ENCODE results near the gene TTYH2. TPM values are rescaled to one million over a fixed set of nuclear protein-coding genes. Genes with fewer than 3 reads are reported as not detected.

Gene TTYH2
- total and polyA plus RNA-seq, 2 of the 4 experiments (the other 2 are of a cell fraction) = 2.3 to 6.8 TPM

DNA sequence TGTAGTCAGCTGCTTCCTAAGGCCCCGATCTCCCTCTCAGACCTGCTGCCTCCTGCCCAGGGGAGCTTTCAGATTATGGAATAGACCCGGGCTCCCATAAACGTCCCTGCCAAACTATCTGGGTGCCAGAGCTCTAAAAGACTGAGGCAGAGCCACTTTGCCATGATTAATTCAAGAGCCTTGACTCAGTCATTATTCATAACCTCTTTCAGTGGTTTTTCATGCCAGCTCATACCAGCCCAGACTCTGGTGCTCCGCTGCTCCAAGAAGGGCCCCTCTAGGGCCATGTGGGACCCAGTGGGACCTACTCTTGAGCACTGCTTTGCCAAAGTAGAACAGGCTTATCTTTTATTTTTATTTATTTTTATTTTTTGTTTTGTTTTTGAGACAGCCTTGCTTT, 84.6 kb downstream of the TTYH2 start:
- Histone ChIP-seq H2AFZ (replicated peaks; ENCODE audit: low read length, poor library complexity) (no peak overlapping the region), H3K4me2 (ENCODE audit: low read depth, low read length) (no peak overlapping the region), H3K18ac (ENCODE audit: low read depth, low read length) (no peak overlapping the region), H2BK15ac (ENCODE audit: low read depth, low read length) (no peak overlapping the region), H2BK5ac (ENCODE audit: low read depth, low read length, poor library complexity, severe bottlenecking) (no peak overlapping the region), H3K9ac (ENCODE audit: low read depth, low read length) (no peak overlapping the region), H2AK9ac (replicated peaks; ENCODE audit: low read depth, low read length, poor library complexity) (no peak overlapping the region), H4K20me1 (ENCODE audit: insufficient read depth, low read length) (no peaks in the 10 kb centered on the region), H3K4ac (ENCODE audit: low read depth, low read length) (no peak overlapping the region), H4K8ac (ENCODE audit: low read depth in 2 of 2, low read length in 2 of 2) (no peak overlapping the region), H4K91ac (ENCODE audit: insufficient read depth, low read depth, low read length) (no peak overlapping the region), H3K4me1 (ENCODE audit: control insufficient read depth, insufficient read depth, low read length) (no peaks in the 10 kb centered on the region), H3K36me3 (ENCODE audit: control insufficient read depth, insufficient read depth, low read length) (no peaks in the 10 kb centered on the region), H3K9me3 (ENCODE audit: control insufficient read depth, insufficient read depth, low read length) (no peaks in the 10 kb centered on the region), H3K79me1 (ENCODE audit: low read depth in 1 of 2, low read length in 2 of 2) (no peaks in the 10 kb centered on the region), H3K9me1 (ENCODE audit: insufficient read depth, low read length) (no peaks in the 10 kb centered on the region), H2BK20ac (ENCODE audit: low read depth, low read length) (no peak overlapping the region), H3K27ac (ENCODE audit: insufficient read depth, low read length) (no peak overlapping the region), H3K14ac (replicated peaks; ENCODE audit: low read depth, low read length) (no peak overlapping the region), H3K27me3 (ENCODE audit: control insufficient read depth, insufficient read depth, low read length) (no peaks in the 10 kb centered on the region; the same call in 1 of the 2 replicates), H4K5ac (ENCODE audit: low read depth, low read length) (no peak overlapping the region), H3K56ac (ENCODE audit: extremely low read depth, insufficient read depth, low read length) (no peak overlapping the region), H2AK5ac (ENCODE audit: low read depth, low read length) (no peak overlapping the region), H3K23ac (ENCODE audit: low read depth, low read length) (no peak overlapping the region), H2BK120ac (ENCODE audit: low read depth, low read length) (no peak overlapping the region), H3K4me3 (ENCODE audit: insufficient read depth, low read depth, low read length) (no peak overlapping the region)
- ChIA-PET POLR2A (ENCODE audit: unreplicated experiment) (no interaction called here), CTCF (no interaction called here)
- intact Hi-C loops (cut with micrococcal nuclease) (no loop called here), dilution Hi-C loops (cut with HindIII; ENCODE audit: low sequenced_read_pairs, unreplicated experiment) (no loop called here), in situ Hi-C loops (cut with MboI; ENCODE audit: low sequenced_read_pairs) (no loop called here)
- no CpG with 5 or more reads among the region's 4 CpGs for WGBS, 2 experiments (ENCODE audit: extremely low coverage in 2 of 2, insufficient read length in 1 of 2)
- ATAC-seq (ENCODE audit: low read depth) (no peak), DNase-seq (no peak)
- no peak for TF ChIP-seq MXI1 (IDR thresholded peaks at IDR 0.05; ENCODE audit: borderline replicate concordance, low read depth, low read length)
- TF ChIP-seq CEBPB (IDR thresholded peaks at IDR 0.05; ENCODE audit: low read depth, low read length) = no peak
- no peak for TF ChIP-seq FOS (IDR thresholded peaks at IDR 0.05; ENCODE audit: low read depth, low read length)
- TF ChIP-seq MAZ (IDR thresholded peaks at IDR 0.05; ENCODE audit: borderline replicate concordance, low read depth, low read length) = no peak
- TF ChIP-seq RCOR1 (IDR thresholded peaks at IDR 0.05; ENCODE audit: insufficient replicate concordance, low read length) = no peak
- TF ChIP-seq, protein P1, sequence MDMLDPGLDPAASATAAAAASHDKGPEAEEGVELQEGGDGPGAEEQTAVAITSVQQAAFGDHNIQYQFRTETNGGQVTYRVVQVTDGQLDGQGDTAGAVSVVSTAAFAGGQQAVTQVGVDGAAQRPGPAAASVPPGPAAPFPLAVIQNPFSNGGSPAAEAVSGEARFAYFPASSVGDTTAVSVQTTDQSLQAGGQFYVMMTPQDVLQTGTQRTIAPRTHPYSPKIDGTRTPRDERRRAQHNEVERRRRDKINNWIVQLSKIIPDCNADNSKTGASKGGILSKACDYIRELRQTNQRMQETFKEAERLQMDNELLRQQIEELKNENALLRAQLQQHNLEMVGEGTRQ (IDR thresholded peaks at IDR 0.05; ENCODE audit: low read depth, low read length) = no peak
- no TSS peak for BruUV-seq (replicated peaks)
